Fibroblast of skin of left quadriceps (primary cell): Measurements from ENCODE around the gene FRYL.
A peak's percentile ranks its signal among the peaks of the same experiment; 100 is the strongest.
"Not testable (repeated sequence)": the region's sequence is repeated elsewhere in the genome, so short reads cannot be mapped to it uniquely, and the experiment has no call there.

Experiments
- DNase-seq, 2 experiments: peaks; one replicate each; pipeline ENCODE4 v3.0.0-alpha.2; 2013; ENCODE audit warnings: low read depth in 2 of 2

The FRYL gene

DNA sequence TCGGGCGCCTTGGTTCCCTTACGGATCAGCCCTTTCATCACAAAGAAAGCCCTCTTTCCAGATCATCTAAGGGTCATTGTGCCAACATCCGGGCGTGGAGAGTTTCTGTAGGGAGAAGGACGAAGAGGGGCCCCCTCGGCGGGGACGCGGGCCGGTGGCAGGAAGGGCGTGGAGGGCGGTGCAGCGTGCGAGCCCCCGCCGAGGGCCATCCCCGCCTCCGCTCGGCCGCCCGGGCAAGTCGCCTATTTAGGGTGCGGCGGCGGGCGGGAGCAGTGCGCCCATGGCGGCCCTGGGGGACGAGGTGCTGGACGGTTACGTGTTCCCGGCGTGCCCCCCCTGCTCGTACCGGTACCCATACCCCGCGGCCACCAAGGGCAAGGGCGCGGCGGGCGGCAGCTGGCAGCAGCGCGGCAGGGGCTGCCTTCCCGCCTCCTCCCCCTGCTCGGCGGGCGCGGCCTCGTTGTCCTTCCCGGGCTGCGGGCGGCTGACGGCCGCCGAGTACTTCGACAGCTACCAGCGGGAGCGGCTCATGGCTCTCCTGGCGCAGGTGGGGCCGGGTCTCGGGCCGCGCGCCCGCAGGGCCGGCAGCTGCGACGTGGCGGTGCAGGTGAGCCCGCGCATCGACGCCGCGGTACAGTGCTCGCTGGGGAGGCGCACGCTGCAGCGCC is 289.9 kb downstream of the FRYL start, which contains the start of gene ZAR1:
Gene ZAR1 (plus strand): TSS at position 241 of the 668 bp plus-strand sequence. CDS start 40 bp downstream, at position 281.
- DNase-seq: no peak

DNA sequence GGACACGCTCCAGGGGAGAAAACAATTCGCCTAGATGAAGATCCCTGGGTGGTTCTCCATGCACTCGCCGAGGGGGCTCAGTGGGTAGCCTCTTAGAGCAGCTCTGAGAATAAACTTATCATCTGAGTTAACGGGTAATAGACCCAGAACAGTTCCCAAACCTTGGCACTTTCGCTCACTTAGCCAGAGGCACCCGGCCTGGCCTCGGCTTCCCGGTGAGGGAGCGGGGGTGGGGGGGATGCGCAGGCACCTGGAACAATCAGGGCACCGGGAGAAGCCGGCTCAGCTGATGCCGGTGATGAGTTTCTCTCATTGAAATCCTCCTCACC is 290.4 kb downstream of the FRYL start:
- no peak for DNase-seq

DNA sequence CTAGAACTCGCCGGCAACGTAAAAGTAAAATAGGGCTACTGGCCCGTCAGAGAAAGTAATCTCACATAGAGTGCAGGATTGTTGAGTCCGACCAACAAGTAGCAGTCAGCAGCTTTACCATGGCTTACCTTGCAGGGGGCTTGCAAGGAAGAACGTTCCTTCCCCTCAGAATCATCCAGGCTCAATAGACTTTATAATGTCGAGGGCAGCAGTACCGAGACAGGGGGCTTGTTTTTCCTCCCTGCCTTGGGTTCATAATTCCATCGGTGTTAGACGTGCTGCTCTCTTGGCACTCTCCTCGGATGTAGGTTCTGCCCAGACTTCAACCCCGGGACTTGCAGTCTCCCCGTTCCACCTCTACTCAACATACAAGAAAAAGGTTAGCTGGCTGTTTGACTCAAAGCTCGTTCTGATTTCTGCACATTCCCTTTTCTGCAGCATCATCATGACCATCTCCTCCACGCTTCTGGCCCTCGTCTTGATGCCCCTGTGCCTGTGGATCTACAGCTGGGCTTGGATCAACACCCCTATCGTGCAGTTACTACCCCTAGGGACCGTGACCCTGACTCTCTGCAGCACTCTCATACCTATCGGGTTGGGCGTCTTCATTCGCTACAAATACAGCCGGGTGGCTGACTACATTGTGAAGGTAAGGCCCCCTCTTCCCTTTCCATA is 295.4 kb downstream of the FRYL start:
- DNase-seq: no peak

DNA sequence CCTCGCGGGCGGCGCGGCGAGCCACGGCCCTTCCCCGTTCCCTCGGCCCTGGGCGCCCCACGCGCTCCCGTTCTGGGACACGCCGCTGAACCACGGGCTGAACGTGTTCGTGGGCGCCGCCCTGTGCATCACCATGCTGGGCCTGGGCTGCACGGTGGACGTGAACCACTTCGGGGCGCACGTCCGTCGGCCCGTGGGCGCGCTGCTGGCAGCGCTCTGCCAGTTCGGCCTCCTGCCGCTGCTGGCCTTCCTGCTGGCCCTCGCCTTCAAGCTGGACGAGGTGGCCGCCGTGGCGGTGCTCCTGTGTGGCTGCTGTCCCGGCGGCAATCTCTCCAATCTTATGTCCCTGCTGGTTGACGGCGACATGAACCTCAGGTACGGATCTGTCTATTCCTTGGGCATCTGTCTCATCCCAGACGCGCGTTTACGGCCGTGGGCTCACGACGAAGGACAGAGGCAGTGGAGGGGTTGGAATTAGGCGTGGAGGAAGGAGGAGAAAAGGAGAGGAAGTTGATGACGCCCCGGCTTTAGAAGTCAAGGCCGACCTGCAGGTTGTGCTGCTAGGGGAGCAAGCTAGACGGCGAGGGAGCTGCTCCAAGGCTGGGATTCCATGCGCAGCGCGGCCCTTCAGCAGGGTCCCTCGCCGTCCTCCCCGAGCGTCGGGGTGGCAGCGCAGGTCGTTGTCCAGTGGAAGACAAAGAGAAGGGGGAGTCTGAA is 296.1 kb downstream of the FRYL start:
- no peak for DNase-seq

DNA sequence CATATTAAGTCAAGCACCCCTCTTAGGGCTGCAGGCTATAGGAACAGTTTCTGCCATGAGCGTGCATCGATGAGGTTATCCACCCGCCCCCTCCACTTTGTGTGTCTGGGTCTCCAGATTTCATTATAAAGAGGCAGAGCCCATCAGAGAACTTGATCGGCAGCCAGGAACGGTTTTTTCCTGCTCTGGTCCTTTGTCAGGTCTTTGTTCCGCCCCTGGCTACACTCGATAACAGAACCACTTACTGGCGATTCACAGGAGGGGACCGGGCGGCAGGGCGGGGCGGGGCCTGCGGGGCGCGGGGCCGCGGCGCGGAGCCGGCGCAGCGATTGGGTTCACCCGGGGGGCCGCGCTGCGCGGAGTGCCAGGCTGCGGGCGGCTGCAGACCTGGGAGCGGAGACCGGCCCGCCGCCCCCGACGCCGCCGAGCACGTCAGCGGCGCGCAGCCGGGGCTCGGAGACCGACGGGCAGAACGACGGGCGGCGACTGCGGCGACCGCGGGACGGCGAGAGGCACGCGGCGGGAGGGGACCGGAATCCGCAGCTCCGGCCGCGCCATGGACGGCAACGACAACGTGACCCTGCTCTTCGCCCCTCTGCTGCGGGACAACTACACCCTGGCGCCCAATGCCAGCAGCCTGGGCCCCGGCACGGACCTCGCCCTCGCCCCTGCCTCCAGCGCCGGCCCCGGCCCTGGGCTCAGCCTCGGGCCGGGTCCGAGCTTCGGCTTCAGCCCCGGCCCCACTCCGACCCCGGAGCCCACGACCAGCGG is 296.9 kb downstream of the FRYL start, which contains the start of gene SLC10A4:
Gene SLC10A4 (plus strand): TSS at position 338 of the 771 bp plus-strand sequence. CDS start 219 bp downstream, at position 557.
- no peak for DNase-seq

DNA sequence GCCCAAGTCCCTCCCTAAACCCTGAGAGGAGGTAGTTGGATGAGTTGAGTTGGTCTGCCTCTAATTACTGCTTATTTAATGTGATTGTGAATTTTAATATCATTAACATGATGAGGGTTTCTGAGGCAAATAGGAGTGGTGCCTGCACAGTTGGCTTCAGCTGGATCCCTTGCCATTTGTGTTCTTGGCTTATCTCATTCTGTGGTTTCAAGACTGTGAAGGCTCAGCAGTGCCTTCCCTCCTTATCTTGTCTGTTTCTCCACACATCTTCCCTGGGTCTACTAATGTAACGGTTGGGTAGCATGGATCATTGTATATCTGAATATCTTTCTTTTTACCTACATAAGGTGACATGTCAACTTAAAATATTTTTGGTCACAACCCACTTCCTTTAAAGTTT is 298.5 kb downstream of the FRYL start:
- DNase-seq: no peak

DNA sequence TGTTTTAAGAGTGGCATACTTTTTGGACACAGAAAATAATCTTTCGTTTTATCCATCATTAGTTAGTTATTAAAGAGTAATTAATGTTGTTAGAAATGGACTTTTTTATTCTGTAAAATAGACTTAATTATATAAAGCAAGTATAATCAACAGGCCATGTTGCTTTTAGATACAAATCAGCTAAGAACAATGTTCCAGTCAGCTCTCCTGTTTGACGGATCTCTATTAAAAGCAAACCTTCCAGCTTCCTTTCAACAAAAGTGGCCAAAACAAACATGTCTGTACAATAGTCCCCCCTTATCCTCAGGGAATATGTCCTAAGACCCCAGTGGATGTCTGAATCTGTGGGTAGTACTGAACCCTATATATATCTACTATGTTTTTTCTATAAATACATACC is 301.8 kb downstream of the FRYL start:
- DNase-seq: no peak

DNA sequence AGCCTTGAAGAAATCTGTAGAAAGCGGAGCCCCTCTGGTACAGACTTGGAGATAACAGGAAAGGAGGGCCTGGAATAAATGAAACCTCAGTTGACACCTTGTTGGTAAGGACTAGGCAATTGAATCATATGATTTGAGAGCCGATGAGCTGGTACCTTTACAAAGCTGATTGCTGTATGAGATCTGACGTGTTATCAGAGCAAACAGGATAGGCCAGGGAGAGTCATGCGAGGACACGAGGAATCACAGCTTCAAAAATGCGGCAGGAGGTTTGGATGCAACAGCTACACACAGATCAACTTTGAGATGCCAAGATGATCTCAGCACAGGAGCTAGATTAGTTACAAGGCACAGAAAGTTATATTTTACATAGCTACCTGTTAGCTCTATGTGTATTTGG is 304.3 kb downstream of the FRYL start:
- no peak for DNase-seq

DNA sequence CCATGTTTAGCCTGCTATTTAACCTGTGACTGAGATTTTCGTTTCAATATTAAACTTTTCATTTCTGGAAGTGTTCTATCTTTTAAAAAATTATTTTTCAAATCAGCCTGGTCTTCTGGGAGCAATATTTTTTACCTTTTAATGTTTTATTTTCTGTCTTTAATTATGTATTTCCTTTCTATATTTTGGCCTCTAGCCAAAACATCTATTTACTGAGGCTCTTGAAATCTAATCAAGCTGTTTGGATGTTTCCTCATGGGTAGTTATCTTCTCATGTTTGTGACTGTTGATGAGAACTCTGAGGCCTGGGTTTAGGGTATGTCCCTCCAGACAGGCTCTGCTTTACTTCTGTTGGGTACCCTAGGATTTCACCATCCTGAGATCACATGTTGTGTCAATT is 307.3 kb downstream of the FRYL start:
- no peak for DNase-seq

DNA sequence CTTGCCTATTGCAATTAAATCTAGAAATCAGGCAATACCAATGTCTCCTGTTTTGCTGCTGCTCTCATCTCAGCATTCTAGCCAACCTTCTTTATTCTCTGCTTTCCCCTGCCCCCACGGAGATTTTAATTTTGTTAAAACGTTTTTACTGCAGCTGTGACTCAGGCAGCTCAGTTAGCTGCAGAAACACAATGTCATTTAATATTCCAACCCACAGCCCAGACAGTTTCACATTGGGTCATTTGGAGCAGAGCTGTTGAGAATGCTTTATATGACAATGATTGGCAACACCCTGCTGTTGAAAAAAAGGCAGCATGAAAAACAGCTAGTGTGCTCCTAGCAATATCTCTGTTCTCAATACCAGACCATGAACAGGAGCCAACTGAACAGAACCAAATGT is 309.5 kb downstream of the FRYL start:
- DNase-seq: no peak

DNA sequence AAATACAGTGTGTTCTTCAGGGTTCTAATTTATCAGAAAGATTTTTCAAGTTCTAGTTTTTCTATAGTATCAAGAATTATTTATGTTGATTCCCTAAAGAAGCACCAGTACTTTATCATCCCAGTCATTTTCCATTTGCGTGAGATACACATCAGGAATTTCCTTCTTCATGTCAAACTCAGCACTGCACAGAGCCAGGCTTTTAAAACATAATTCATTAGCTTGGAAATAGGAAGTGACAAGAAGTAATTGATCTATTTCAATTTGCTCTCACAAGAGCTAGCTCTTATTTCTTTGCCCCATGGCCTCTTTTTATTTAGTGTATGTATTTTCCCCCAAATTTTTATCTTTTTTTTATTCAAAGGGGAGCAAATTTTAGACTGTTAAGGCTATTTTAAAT is 309.9 kb downstream of the FRYL start:
- DNase-seq: no peak

DNA sequence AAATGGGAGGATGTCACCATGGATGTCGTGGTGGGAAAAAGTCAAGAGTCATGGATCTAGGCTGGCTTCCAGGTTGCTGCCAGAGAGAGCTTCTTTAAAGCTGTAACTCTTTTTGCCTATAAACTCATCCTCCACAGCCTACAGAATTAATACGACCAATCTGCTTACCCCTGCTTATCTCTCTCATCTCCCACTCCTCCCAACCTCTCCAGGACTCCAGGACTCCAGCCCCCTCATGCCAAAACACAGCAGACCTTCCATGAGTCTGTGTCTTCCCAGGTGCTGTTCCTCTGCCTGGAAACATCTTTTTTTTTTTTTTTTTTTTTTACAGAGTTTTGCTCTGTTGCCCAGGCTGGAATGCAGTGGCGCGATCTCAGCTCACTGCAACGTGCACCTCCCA is 312.2 kb downstream of the FRYL start:
- DNase-seq: no peak

DNA sequence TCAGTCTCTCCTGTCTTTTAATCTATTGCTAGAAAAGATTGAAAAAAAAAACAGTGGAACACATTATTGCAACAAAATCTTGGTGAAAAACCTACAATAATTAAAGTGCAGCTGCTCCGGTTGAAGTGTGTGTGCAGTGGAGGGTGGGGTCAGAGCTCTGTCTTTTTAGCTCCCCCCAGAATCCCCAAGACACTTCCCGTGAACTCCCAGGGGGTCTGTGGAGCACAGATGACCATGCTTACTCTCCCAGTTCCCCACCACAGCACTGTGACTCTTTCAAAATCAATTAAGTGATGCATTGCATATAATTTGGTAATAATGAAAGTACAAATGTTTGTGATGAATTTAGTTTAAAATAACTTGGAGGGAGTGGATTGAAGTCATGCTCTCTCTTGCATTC is 312.6 kb downstream of the FRYL start:
- no peak for DNase-seq

DNA sequence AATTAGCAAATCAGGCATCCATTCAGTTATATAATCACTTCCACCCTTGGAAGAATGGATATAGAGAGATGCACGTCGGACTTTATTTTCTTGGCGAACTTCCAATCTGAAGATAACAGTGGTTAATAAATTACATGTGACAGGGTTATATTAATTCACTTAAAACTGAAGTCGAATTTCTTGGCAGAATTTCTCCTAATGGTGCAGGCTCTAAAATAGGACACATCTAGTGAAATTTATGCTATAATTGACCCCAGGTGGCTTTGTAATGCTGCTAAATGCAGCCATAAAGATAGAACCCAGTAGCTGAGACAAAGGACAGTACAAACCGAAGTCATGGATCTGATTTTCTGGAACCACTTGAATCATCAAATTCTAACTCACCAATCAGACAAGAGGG is 317.7 kb downstream of the FRYL start:
- peak; percentile 48 to 52 for DNase-seq

DNA sequence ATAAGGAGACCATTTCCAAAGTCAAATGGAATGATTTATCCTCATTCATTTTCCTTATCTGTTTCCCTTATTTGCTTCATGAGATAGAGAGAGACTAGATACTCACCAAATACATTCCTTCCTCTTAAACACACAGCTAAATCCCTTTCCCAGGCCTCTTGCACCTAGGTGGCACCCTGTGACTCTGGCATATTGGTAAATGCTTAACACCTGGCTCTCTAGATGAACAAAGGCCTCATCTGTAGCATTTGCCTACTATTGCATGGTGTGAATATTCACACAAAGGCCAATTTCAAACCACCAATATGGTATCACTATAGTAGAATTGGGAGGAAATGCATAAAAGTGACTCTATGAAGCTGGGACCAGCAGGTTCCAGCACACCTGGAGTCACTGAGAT is 319.1 kb downstream of the FRYL start:
- no peak for DNase-seq

DNA sequence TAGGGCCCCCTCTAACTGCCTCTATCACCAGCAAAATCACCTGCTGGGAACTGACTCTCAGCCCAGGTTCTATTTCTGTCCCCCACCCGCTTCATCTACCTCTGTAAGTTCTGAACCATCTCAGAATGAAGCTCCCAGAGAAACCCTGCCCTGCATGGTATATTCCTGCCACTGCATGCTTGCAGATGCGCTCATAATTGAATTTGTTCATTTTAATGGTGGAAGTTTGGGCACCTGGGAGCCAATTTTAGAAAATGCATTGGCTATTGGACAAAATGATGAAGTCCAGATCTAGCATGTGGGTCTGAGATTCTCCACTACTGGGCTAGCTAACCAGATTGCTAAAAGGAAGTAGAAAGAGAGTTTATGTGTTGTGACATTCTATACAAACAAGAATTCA is 325.5 kb downstream of the FRYL start:
- DNase-seq: no peak

DNA sequence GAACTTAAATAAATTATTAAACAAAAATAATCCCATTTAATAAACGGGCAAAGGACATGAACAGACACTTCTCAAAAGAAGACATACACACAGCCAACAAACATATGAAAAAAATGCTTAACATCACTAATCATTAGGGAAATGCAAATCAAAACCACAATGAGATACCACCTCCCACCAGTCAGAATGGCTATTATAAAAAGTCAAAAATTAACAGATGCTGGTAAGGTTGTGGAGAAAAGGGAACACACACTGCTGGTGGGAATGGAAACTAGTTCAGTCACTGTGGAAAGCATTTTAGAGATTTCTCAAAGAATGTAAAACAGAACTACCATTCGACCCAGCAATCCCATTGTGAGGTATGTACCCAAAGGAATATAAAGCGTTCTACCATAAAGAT is 328.4 kb downstream of the FRYL start:
- not testable (repeated sequence) for DNase-seq

DNA sequence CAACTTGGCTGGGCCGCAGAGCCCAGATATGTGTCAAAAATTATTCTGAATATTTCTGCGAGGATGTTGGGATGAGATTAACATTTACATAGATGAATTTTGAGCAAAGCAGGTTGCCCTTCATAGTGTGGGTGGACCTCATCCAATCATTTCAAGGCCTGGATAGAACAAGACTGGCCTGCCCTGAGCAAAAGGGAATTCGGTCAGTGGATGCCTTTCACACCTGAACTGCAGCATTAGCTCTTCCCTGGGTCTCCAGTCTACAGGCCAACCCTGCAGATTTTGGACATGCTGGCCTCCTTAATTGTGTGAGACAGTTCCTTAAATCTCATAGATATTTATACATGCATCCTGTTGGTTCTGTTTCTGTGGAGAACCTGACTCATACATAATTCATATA is 329.3 kb downstream of the FRYL start:
- no peak for DNase-seq

DNA sequence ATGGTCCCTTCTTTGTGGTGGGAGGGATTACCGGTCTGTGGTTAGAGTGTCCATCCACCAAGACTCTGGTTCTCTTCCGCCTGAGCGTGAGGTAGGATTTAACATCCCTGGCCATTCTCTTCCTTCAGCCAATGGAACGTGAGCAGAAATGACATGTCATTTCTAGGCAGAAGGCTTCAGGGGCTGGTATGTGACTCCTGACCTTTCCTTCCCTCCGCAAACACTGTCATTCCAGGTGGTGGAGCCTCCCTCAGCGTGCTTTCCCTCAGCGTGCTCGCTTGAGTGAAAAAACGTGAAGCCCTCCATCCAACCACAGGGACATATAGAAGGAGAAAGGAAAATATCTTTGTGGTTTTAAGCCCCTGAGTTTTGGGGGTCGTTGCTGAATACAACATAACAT is 330.9 kb downstream of the FRYL start:
- no peak for DNase-seq
